HUES6 (cell line): ENCODE measurements around the gene GPC6.

Experiments
- H3K27ac ChIP-seq: 2 replicates; pipeline ENCODE4 v1.7.0; 2013; ENCODE audit warnings: low read depth, mild to moderate bottlenecking, low read length, inconsistent platforms
- H3K27me3 ChIP-seq: 2 replicates; pipeline ENCODE4 v1.6.1; 2013; ENCODE audit warnings: low read length; ENCODE audit not compliant: control insufficient read depth, insufficient read depth
- H3K36me3 ChIP-seq: 2 replicates; pipeline ENCODE4 v1.6.1; 2013; ENCODE audit warnings: low read length; ENCODE audit not compliant: control insufficient read depth, insufficient read depth
- H3K4me1 ChIP-seq: 2 replicates; pipeline ENCODE4 v1.6.1; 2013; ENCODE audit warnings: low read length; ENCODE audit not compliant: control insufficient read depth, insufficient read depth
- H3K4me3 ChIP-seq: 2 replicates; pipeline ENCODE4 v1.5.1; 2013; ENCODE audit warnings: low read depth, low read length
- H3K9ac ChIP-seq: one replicate; pipeline ENCODE4 v1.6.1; 2013; ENCODE audit warnings: mild to moderate bottlenecking, low read length
- H3K9me3 ChIP-seq: 2 replicates; pipeline ENCODE4 v1.6.1; 2013; ENCODE audit warnings: low read depth, low read length; ENCODE audit not compliant: control insufficient read depth, insufficient read depth

Gene GPC6

DNA sequence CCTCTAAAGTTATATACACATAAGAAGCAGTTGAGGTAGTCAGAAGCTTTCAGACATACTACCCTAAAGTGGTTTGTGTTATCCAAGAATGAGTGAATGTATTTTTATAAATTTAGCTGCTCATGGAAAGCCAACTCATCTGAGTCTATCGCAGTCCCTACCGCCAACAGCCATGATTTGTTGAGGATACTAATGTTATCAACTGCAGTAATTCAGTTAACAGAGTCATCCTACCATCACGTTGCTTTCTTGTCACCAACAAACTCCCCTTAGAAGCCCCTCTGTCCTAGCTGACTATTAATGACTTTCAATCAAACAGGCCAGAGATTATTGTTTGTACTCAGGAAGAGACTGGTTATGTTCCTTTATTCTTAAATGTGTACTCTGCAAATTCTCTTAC is 1083.0 kb downstream of the GPC6 start:
- H3K9me3 ChIP-seq = no peaks in the 10 kb centered on the region
- no peak overlapping the region for H3K4me3 ChIP-seq
- H3K9ac ChIP-seq = no peak overlapping the region
- H3K27me3 ChIP-seq = no peaks in the 10 kb centered on the region
- no peak overlapping the region for H3K27ac ChIP-seq
- H3K4me1 ChIP-seq = peaks cover 25% of the 10 kb centered on the region
- H3K36me3 ChIP-seq = no peaks in the 10 kb centered on the region

DNA sequence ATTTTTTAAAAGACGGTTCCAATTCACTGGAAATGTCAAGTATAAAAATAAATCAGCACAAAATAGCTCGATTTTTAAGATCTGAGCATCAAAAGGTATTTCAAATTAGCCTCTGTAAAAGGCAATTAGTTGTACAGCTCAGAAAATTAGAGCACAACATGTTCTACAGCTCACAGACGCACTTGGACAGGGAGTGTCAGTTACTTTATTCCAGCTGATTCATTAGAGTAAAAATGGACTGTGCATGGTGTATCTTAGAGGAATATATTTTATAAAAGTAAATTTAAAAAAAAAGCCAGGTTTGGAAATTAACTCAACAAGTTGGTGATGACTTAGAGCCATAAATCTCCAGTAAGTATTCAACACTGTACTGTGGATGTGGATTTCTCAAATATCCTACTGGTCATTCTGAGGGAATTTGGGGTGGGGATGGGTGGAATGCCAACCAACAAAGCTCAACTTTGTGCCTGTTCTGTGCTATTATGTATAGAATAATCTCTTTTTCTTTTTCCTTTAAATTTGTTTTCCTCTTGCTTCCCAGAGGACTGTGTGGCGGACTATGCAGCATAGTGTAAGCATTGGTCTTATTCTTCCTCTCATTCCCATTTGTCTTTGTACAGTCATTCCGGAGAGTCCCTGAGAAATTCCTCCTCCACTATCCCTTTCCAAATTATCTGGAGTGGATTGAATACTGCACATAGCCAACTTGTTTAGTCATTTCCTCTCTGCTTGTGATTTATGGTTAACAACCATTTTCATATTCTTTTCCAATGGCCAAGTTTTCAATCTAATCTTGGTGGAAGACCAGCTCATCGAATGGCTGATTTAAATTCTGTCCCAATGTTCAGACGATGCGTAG is 1083.6 kb downstream of the GPC6 start:
- Histone ChIP-seq H3K27me3 (no peaks in the 10 kb centered on the region), H3K4me1 (peaks cover 23% of the 10 kb centered on the region), H3K9me3 (no peaks in the 10 kb centered on the region), H3K9ac (no peak overlapping the region), H3K36me3 (no peaks in the 10 kb centered on the region), H3K4me3 (no peak overlapping the region), H3K27ac (no peak overlapping the region)

GRCh38 chr13:94311893-94312292 is 1085.3 kb downstream of the GPC6 start:
- H3K4me1 ChIP-seq = peaks cover 25% of the 10 kb centered on the region
- H3K27me3 ChIP-seq = no peaks in the 10 kb centered on the region
- H3K36me3 ChIP-seq = no peaks in the 10 kb centered on the region
- H3K9me3 ChIP-seq = no peaks in the 10 kb centered on the region
- H3K9ac ChIP-seq = no peak overlapping the region
- no peak overlapping the region for H3K27ac ChIP-seq
- H3K4me3 ChIP-seq = no peak overlapping the region

- peaks cover 30% of the 10 kb centered on the region for H3K4me1 ChIP-seq
- H3K27ac ChIP-seq = no peak overlapping the region
Measured at GRCh38 chr13:94312511-94313216, 1086.1 kb downstream of the GPC6 start.

GRCh38 chr13:94313321-94313910 is 1086.8 kb downstream of the GPC6 start:
- Histone ChIP-seq H3K4me3 (no peak overlapping the region), H3K27ac (no peak overlapping the region), H3K9me3 (no peaks in the 10 kb centered on the region), H3K4me1 (peaks cover 30% of the 10 kb centered on the region), H3K9ac (no peak overlapping the region), H3K36me3 (no peaks in the 10 kb centered on the region), H3K27me3 (no peaks in the 10 kb centered on the region)

More at GRCh38 chr13:94312511-94313216, 1086.1 kb downstream of the GPC6 start:
- no peaks in the 10 kb centered on the region for H3K36me3 ChIP-seq
- no peak overlapping the region; the same call in 1 of the 2 replicates for H3K4me3 ChIP-seq
- no peak overlapping the region for H3K9ac ChIP-seq
- no peaks in the 10 kb centered on the region for H3K9me3 ChIP-seq
- no peaks in the 10 kb centered on the region for H3K27me3 ChIP-seq

DNA sequence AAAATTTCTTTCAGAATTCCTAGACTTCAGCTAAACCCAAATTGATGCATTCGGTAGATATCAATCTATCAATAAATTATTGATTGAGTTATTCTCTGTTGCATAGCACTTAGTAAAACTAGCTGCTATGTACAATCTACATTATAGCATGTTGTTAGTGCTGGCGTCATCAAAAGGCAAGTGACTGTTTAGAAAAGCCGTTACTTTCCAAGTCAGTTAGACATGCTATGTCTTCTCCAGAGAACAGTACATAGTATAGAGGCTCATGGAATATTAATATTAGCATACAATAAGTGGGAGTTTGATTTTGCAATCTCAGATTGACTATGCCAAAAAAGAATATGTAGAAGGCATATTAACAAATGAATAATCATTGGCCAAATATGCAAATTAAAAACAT is 1087.3 kb downstream of the GPC6 start:
- Histone ChIP-seq H3K4me3 (no peak overlapping the region), H3K36me3 (no peaks in the 10 kb centered on the region), H3K4me1 (peaks cover 30% of the 10 kb centered on the region), H3K27ac (no peak overlapping the region), H3K27me3 (no peaks in the 10 kb centered on the region), H3K9ac (no peak overlapping the region), H3K9me3 (no peaks in the 10 kb centered on the region)

DNA sequence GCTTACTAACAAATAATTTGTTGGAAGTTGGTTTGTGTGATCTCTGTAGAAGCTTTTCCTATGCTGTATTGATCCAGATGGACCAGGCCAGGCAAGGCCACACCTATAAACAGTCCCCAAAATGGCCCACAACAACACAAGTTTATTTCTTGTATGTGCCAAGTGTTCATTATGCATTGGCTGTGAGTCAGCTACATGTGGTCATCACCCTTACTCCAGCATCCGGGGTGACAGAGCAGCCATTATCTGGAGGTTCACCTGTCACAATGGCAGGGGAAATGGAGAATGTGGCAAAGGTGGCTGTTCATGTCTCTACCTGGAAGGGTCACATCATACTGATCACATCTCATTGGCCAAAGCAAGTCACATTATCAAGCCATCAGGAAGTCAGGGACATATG is 1088.6 kb downstream of the GPC6 start:
- H3K9me3 ChIP-seq = no peaks in the 10 kb centered on the region
- no peak overlapping the region for H3K27ac ChIP-seq
- H3K9ac ChIP-seq = no peak overlapping the region
- no peaks in the 10 kb centered on the region for H3K27me3 ChIP-seq
- H3K4me3 ChIP-seq = no peak overlapping the region
- H3K36me3 ChIP-seq = no peaks in the 10 kb centered on the region
- H3K4me1 ChIP-seq = peaks cover 30% of the 10 kb centered on the region

DNA sequence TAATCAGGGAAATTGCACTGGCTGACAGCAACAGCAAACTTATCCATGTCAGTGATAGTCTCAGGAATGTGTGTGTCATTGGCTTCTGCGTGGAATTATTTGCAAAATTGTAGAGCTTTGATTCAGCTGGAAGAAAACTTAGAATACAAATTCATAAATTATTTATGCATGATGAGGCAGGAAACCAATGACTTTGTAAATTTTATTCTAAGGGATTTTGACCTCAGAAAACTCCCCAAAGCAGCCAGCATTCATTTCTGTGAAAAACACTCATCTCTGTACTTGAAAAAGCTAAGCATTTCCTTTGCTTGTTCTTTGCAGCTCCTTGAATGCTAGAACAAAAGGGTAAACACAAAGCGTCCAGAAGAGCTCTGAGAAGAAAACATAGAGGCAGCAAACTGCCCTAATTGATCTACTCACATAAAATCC is 1090.5 kb downstream of the GPC6 start:
- H3K27me3 ChIP-seq = no peaks in the 10 kb centered on the region
- no peak overlapping the region for H3K9ac ChIP-seq
- H3K9me3 ChIP-seq = peaks cover 4% of the 10 kb centered on the region; the same call in 1 of the 2 replicates
- peaks cover 22% of the 10 kb centered on the region for H3K4me1 ChIP-seq
- no peak overlapping the region for H3K4me3 ChIP-seq
- no peak overlapping the region for H3K27ac ChIP-seq
- H3K36me3 ChIP-seq = no peaks in the 10 kb centered on the region

DNA sequence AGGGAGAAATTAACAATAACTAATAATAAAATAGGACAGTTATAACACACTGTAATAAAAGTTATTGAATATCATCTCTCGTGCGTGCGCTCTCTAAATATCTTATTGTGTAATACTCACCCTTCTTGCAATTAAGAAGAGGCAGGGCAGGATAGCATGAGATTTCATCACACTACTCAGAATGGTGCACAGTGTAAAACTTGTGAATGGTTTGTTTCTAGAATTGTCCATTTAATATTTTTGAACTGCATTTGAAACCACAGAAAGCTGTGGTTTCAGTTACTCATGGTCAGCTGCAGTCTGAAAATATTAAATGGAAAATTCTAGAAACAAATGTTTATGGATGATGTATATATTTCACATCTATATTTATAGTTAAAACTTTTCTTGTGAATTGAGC is 1091.8 kb downstream of the GPC6 start:
- peaks cover 8% of the 10 kb centered on the region for H3K4me1 ChIP-seq
- no peaks in the 10 kb centered on the region for H3K27me3 ChIP-seq
- peaks cover 4% of the 10 kb centered on the region; the same call in 1 of the 2 replicates for H3K9me3 ChIP-seq
- H3K9ac ChIP-seq = no peak overlapping the region
- H3K4me3 ChIP-seq = no peak overlapping the region
- H3K36me3 ChIP-seq = no peaks in the 10 kb centered on the region
- no peak overlapping the region for H3K27ac ChIP-seq

- no peaks in the 10 kb centered on the region for H3K27me3 ChIP-seq
- H3K27ac ChIP-seq = no peak overlapping the region
- no peak overlapping the region for H3K9ac ChIP-seq
- peaks cover 4% of the 10 kb centered on the region; the same call in 1 of the 2 replicates for H3K9me3 ChIP-seq
- no peak overlapping the region for H3K4me3 ChIP-seq
- H3K4me1 ChIP-seq = peaks cover 10% of the 10 kb centered on the region; the same call in 1 of the 2 replicates
- no peaks in the 10 kb centered on the region for H3K36me3 ChIP-seq
Measured at GRCh38 chr13:94319501-94319900, 1092.9 kb downstream of the GPC6 start.
